ENCODE measurements around the gene ACTR1A.
"Not testable (repeated sequence)": the region's sequence is repeated elsewhere in the genome, so short reads cannot be mapped to it uniquely, and the experiment has no call there.

Gene ACTR1A

GRCh38 chr10:102514487-102515311, 12.2 kb upstream of the ACTR1A start:
- no peak for DNase-seq

GRCh38 chr10:102511583-102512274, 9.2 kb upstream of the ACTR1A start:
- DNase-seq = no peak

GRCh38 chr10:102509387-102509786, 6.9 kb upstream of the ACTR1A start:
- DNase-seq = no peak

GRCh38 chr10:102508506-102508905, 6.0 kb upstream of the ACTR1A start:
- no peak for DNase-seq

- no peak for DNase-seq
Observed at GRCh38 chr10:102507521-102507920, 5.0 kb upstream of the ACTR1A start.

GRCh38 chr10:102505462-102506115, 3.1 kb upstream of the ACTR1A start:
- DNase-seq = no peak

GRCh38 chr10:102504976-102505300, 2.4 kb upstream of the ACTR1A start:
- DNase-seq = no peak

- DNase-seq = peak; percentile 20
Observed at GRCh38 chr10:102504179-102504975, 1.9 kb upstream of the ACTR1A start.

- peak; percentile 100 for DNase-seq
Observed at GRCh38 chr10:102503264-102504178, 1.0 kb upstream of the ACTR1A start, which contains the start of gene SUFU. Gene SUFU, plus strand, starts transcription at chr10:102503972. Its CDS starts 181 bp downstream, at chr10:102504153.

- peak; percentile 100 for DNase-seq
Observed at GRCh38 chr10:102502029-102502336, 529 bp downstream of the ACTR1A start.

GRCh38 chr10:102501201-102502028, 1.1 kb downstream of the ACTR1A start:
- no peak for DNase-seq

GRCh38 chr10:102500686-102501085, 1.8 kb downstream of the ACTR1A start:
- DNase-seq = not testable (repeated sequence)

GRCh38 chr10:102499356-102499755, 3.2 kb downstream of the ACTR1A start:
- no peak for DNase-seq

GRCh38 chr10:102497545-102497944, 5.0 kb downstream of the ACTR1A start:
- no peak for DNase-seq

- no peak for DNase-seq
Observed at GRCh38 chr10:102493771-102494170, 8.7 kb downstream of the ACTR1A start.

GRCh38 chr10:102492983-102493382, 9.5 kb downstream of the ACTR1A start:
- no peak for DNase-seq

- DNase-seq = no peak
Observed at GRCh38 chr10:102492344-102492939, 10.1 kb downstream of the ACTR1A start.

GRCh38 chr10:102491136-102491535, 11.4 kb downstream of the ACTR1A start:
- DNase-seq = no peak

- DNase-seq = no peak
Observed at GRCh38 chr10:102485093-102485784, 17.3 kb downstream of the ACTR1A start.

- DNase-seq = no peak
Observed at GRCh38 chr10:102484021-102484420, 18.5 kb downstream of the ACTR1A start.
